ENCODE measurements around the gene CAPZA3. TPM values are rescaled to one million over a fixed set of nuclear protein-coding genes. Genes with fewer than 3 reads are reported as not detected.

The CAPZA3 gene
- total RNA-seq, 1 experiment from 2014 or later: not detected

GRCh38 chr12:18719922-18720510 lies 17.9 kb upstream of the CAPZA3 start:
- H3K27me3 Mint-ChIP-seq (ENCODE audit: low read depth): no peaks in the 10 kb centered on the region
- no peak overlapping the region for H4K5ac ChIP-seq (ENCODE audit: insufficient read length, low read depth, low read length)
- no peaks in the 10 kb centered on the region for H3K79me2 ChIP-seq (ENCODE audit: insufficient read depth, low read length)
- no peak overlapping the region for H3K4me3 Mint-ChIP-seq
- no peaks in the 10 kb centered on the region for H3K23me2 ChIP-seq (ENCODE audit: insufficient read length, low read depth, low read length, poor library complexity, severe bottlenecking)
- H3K9me3 Mint-ChIP-seq: no peaks in the 10 kb centered on the region
- no peak overlapping the region for H2BK15ac ChIP-seq (ENCODE audit: low read depth, low read length)
- no peak overlapping the region for H2BK5ac ChIP-seq (ENCODE audit: insufficient read length, low read length)
- H3K4me1 ChIP-seq (ENCODE audit: insufficient read depth, low read length): no peaks in the 10 kb centered on the region
- no peak overlapping the region for H2AFZ ChIP-seq (ENCODE audit: low read length)
- H3K79me1 ChIP-seq (ENCODE audit: insufficient read depth, low read depth, low read length, poor library complexity, severe bottlenecking): no peaks in the 10 kb centered on the region
- DNase-seq: no peak
- H2AK5ac ChIP-seq (ENCODE audit: insufficient read length, low read length): no peak overlapping the region
- no peak overlapping the region for H3K27ac Mint-ChIP-seq
- TF ChIP-seq, protein P1, sequence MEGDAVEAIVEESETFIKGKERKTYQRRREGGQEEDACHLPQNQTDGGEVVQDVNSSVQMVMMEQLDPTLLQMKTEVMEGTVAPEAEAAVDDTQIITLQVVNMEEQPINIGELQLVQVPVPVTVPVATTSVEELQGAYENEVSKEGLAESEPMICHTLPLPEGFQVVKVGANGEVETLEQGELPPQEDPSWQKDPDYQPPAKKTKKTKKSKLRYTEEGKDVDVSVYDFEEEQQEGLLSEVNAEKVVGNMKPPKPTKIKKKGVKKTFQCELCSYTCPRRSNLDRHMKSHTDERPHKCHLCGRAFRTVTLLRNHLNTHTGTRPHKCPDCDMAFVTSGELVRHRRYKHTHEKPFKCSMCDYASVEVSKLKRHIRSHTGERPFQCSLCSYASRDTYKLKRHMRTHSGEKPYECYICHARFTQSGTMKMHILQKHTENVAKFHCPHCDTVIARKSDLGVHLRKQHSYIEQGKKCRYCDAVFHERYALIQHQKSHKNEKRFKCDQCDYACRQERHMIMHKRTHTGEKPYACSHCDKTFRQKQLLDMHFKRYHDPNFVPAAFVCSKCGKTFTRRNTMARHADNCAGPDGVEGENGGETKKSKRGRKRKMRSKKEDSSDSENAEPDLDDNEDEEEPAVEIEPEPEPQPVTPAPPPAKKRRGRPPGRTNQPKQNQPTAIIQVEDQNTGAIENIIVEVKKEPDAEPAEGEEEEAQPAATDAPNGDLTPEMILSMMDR (conservative IDR thresholded peaks at IDR 0.05): no peak
- H4K91ac ChIP-seq (ENCODE audit: insufficient read length, low read depth, low read length): no peak overlapping the region
- no peak overlapping the region for H3K18ac ChIP-seq (ENCODE audit: insufficient read length, low read depth, low read length)
- no peaks in the 10 kb centered on the region for H4K20me1 ChIP-seq (ENCODE audit: control insufficient read depth, insufficient read depth, insufficient read length)
- no peak overlapping the region for H4K8ac ChIP-seq (replicated peaks; ENCODE audit: insufficient read length, low read depth, low read length)
- no peak overlapping the region for H3K56ac ChIP-seq (ENCODE audit: insufficient read length, low read depth, low read length)
- no peak overlapping the region for H2BK120ac ChIP-seq (ENCODE audit: low read depth, low read length, poor library complexity, severe bottlenecking)
- no peak overlapping the region for H3K23ac ChIP-seq (ENCODE audit: insufficient read length, low read depth, low read length)
- H3K9me3 ChIP-seq (ENCODE audit: control insufficient read depth, low read depth, low read length): no peaks in the 10 kb centered on the region
- H3T11ph ChIP-seq (ENCODE audit: low read length): no peak overlapping the region
- H3K4ac ChIP-seq (ENCODE audit: low read depth, low read length): no peak overlapping the region
- H2BK20ac ChIP-seq (ENCODE audit: low read depth, low read length, poor library complexity, severe bottlenecking): no peak overlapping the region
- H3K9ac ChIP-seq (ENCODE audit: extremely low read depth, insufficient read length, low read length): no peak overlapping the region
- H3K27me3 ChIP-seq (ENCODE audit: insufficient read depth, low read length): no peaks in the 10 kb centered on the region
- H3K36me3 Mint-ChIP-seq (ENCODE audit: insufficient read depth in 1 of 3, low read depth in 3 of 3): no peaks in the 10 kb centered on the region
- no peak overlapping the region for H3K4me2 ChIP-seq (ENCODE audit: insufficient read depth, insufficient read length, low read length)
- peaks cover 0 to 3% of the 10 kb centered on the region in 2 experiments; a peak in 1 of 4 replicates for H3K4me1 Mint-ChIP-seq
- no CpG with 5 or more reads among the region's 3 CpGs for WGBS (ENCODE audit: extremely low coverage, insufficient read length, low lambda C conversion rate)
- H3K14ac ChIP-seq (ENCODE audit: insufficient read depth, low read length): no peak overlapping the region
- H3K27ac ChIP-seq (ENCODE audit: insufficient read length, low read depth, low read length): no peak overlapping the region
- H2BK12ac ChIP-seq (ENCODE audit: insufficient read length, low read depth, low read length): no peak overlapping the region
